Measurements from ENCODE around the gene INTS4. TPM values are rescaled to one million over a fixed set of nuclear protein-coding genes. Genes with fewer than 3 reads are reported as not detected.
"Not testable (repeated sequence)": the region's sequence is repeated elsewhere in the genome, so short reads cannot be mapped to it uniquely, and the experiment has no call there.

INTS4 gene
- total RNA-seq, 1 donor from 2014 or later = 46.3 TPM

- no peak for DNase-seq (ENCODE audit: extremely low spot score, unreplicated experiment)
- peaks cover 17% of the 10 kb centered on the region for H3K4me1 Mint-ChIP-seq (ENCODE audit: unreplicated experiment)
- H3K27ac Mint-ChIP-seq = no peak overlapping the region
- H3K9me3 Mint-ChIP-seq = no peaks in the 10 kb centered on the region
- TF ChIP-seq, protein P1, sequence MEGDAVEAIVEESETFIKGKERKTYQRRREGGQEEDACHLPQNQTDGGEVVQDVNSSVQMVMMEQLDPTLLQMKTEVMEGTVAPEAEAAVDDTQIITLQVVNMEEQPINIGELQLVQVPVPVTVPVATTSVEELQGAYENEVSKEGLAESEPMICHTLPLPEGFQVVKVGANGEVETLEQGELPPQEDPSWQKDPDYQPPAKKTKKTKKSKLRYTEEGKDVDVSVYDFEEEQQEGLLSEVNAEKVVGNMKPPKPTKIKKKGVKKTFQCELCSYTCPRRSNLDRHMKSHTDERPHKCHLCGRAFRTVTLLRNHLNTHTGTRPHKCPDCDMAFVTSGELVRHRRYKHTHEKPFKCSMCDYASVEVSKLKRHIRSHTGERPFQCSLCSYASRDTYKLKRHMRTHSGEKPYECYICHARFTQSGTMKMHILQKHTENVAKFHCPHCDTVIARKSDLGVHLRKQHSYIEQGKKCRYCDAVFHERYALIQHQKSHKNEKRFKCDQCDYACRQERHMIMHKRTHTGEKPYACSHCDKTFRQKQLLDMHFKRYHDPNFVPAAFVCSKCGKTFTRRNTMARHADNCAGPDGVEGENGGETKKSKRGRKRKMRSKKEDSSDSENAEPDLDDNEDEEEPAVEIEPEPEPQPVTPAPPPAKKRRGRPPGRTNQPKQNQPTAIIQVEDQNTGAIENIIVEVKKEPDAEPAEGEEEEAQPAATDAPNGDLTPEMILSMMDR (conservative IDR thresholded peaks at IDR 0.05) = no peak
- H3K27me3 Mint-ChIP-seq = no peaks in the 10 kb centered on the region
- no peak overlapping the region for H3K4me3 Mint-ChIP-seq
- no peaks in the 10 kb centered on the region for H3K36me3 Mint-ChIP-seq
Observed at GRCh38 chr11:78034623-78035022, 40.2 kb upstream of the INTS4 start.

GRCh38 chr11:78033040-78033439 lies 38.6 kb upstream of the INTS4 start:
- Mint-ChIP-seq H3K9me3 (no peaks in the 10 kb centered on the region), H3K4me3 (no peak overlapping the region), H3K27me3 (no peaks in the 10 kb centered on the region), H3K27ac (no peak overlapping the region), H3K36me3 (no peaks in the 10 kb centered on the region), H3K4me1 (ENCODE audit: unreplicated experiment) (peaks cover 19% of the 10 kb centered on the region)
- TF ChIP-seq, protein P1 (conservative IDR thresholded peaks at IDR 0.05) = no peak
- no peak for DNase-seq (ENCODE audit: extremely low spot score, unreplicated experiment)

GRCh38 chr11:78032090-78032489 lies 37.6 kb upstream of the INTS4 start:
- TF ChIP-seq, protein P1 (conservative IDR thresholded peaks at IDR 0.05) = no peak
- no peak overlapping the region for H3K27ac Mint-ChIP-seq
- DNase-seq (ENCODE audit: extremely low spot score, unreplicated experiment) = no peak
- no peaks in the 10 kb centered on the region for H3K36me3 Mint-ChIP-seq
- peaks cover 17% of the 10 kb centered on the region for H3K4me1 Mint-ChIP-seq (ENCODE audit: unreplicated experiment)
- no peak overlapping the region for H3K4me3 Mint-ChIP-seq
- no peaks in the 10 kb centered on the region for H3K9me3 Mint-ChIP-seq
- H3K27me3 Mint-ChIP-seq = no peaks in the 10 kb centered on the region

- Mint-ChIP-seq H3K36me3 (no peaks in the 10 kb centered on the region), H3K4me3 (no peak overlapping the region), H3K9me3 (no peaks in the 10 kb centered on the region), H3K27ac (no peak overlapping the region), H3K27me3 (no peaks in the 10 kb centered on the region), H3K4me1 (ENCODE audit: unreplicated experiment) (peaks cover 15% of the 10 kb centered on the region)
- TF ChIP-seq, protein P1 (conservative IDR thresholded peaks at IDR 0.05) = no peak
- no peak for DNase-seq (ENCODE audit: extremely low spot score, unreplicated experiment)
Observed at GRCh38 chr11:78031629-78032028, 37.2 kb upstream of the INTS4 start.

- peak overlapping the region; percentile 34 for H3K4me3 Mint-ChIP-seq
- H3K9me3 Mint-ChIP-seq = no peaks in the 10 kb centered on the region
- TF ChIP-seq, protein P1 (conservative IDR thresholded peaks at IDR 0.05) = no peak
- H3K4me1 Mint-ChIP-seq (ENCODE audit: unreplicated experiment) = peaks cover 15% of the 10 kb centered on the region
- H3K36me3 Mint-ChIP-seq = no peaks in the 10 kb centered on the region
- H3K27me3 Mint-ChIP-seq = no peaks in the 10 kb centered on the region
- no peak for DNase-seq (ENCODE audit: extremely low spot score, unreplicated experiment)
- H3K27ac Mint-ChIP-seq = peak overlapping the region; percentile 75
Observed at GRCh38 chr11:78030429-78031325, 36.2 kb upstream of the INTS4 start.

- peaks cover 15% of the 10 kb centered on the region for H3K4me1 Mint-ChIP-seq (ENCODE audit: unreplicated experiment)
- not testable (repeated sequence) for H3K4me3 Mint-ChIP-seq; H3K36me3 Mint-ChIP-seq; DNase-seq (ENCODE audit: extremely low spot score, unreplicated experiment); H3K27me3 Mint-ChIP-seq; H3K9me3 Mint-ChIP-seq
- peak overlapping the region; percentile 76 for H3K27ac Mint-ChIP-seq
Observed at GRCh38 chr11:78028423-78028822, 34.0 kb upstream of the INTS4 start.
